Measurements from ENCODE around the gene GRIK4. TPM values are rescaled to one million over a fixed set of nuclear protein-coding genes. Genes with fewer than 3 reads are reported as not detected.

Gene GRIK4
- total and polyA plus RNA-seq, 9 of the 15 experiments (the other 6 are each of a cell fraction or from before 2014, with no cell fraction given): not detected

DNA sequence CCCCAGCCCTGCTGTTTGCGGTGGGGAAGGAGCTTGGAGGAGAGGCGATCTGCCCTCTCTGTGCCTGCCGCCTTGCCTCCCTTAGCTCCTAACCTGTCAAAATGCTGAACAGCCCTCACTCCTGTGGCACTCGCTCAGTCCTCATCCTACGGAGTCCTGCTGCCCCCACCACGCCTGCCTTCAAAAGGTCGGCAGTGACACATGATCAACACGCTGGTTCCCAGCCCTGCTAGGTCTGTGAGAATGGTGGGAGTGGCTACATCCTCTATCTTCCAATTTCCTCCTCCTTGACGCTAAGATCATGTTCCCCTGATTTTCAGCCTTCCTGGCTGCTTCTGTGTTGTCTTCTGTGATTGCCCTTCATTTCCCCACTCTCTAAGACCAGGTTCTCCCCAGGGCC is 392.1 kb downstream of the GRIK4 start:
- Histone ChIP-seq H3K4me1 (replicated peaks in 1 of 2; ENCODE audit: control insufficient read depth in 2 of 2, insufficient read depth in 2 of 2, low read length in 2 of 2) (no peaks in the 10 kb centered on the region), H4K20me1 (replicated peaks; ENCODE audit: control insufficient read depth, insufficient read depth, low read length) (peaks cover 12% of the 10 kb centered on the region), H3K9me1 (ENCODE audit: control insufficient read depth, insufficient read depth, low read length) (no peaks in the 10 kb centered on the region), H3K9ac (ENCODE audit: insufficient read depth in 1 of 2, low read depth in 2 of 2, low read length in 2 of 2) (no peak overlapping the region), H3K36me3 (ENCODE audit: control insufficient read depth, insufficient read depth, low read length) (no peaks in the 10 kb centered on the region), H3K27me3 (ENCODE audit: control insufficient read depth in 2 of 2, insufficient read depth in 2 of 2, low read length in 2 of 2) (peaks cover 2 to 59% of the 10 kb centered on the region in 2 experiments; a peak in 3 of 5 replicates), H3K9me3 (replicated peaks; ENCODE audit: control insufficient read depth, insufficient read depth, low read depth, low read length) (no peaks in the 10 kb centered on the region), H3K4me2 (ENCODE audit: insufficient read depth, low read length) (no peak overlapping the region), H3K4me3 (no peak overlapping the region), H3K27ac (ENCODE audit: extremely low read depth, low read depth, low read length) (no peak overlapping the region), H2AFZ (ENCODE audit: low read depth, low read length) (no peak overlapping the region), H3K79me2 (ENCODE audit: control insufficient read depth, insufficient read depth, low read length) (no peaks in the 10 kb centered on the region)
- WGBS (ENCODE audit: insufficient coverage, low coverage, missing lambda C conversion rate): 0% methylated on average over 8 of the region's 9 CpGs
- DNase-seq (ENCODE audit: extremely low read depth in 1 of 4, low spot score in 3 of 4) (no peak), FAIRE-seq (no peak), ATAC-seq (no peak)
- in situ Hi-C loops (cut with MboI) (no loop called here), intact Hi-C loops (cut with micrococcal nuclease) (no loop called here)
- BruUV-seq (replicated peaks): no TSS peak
- ChIA-PET POLR2A (no interaction called here), CTCF (ENCODE audit: low intra/inter-chr PET ratio) (no interaction called here)
- TF ChIP-seq MTA1 (IDR thresholded peaks at IDR 0.05; ENCODE audit: borderline replicate concordance): no peak
- TF ChIP-seq ZNF280B (CRISPR knock-in tag; IDR thresholded peaks at IDR 0.05): no peak
- no peak for TF ChIP-seq CXXC5 (CRISPR knock-in tag; IDR thresholded peaks at IDR 0.05)
- TF ChIP-seq, protein P1, sequence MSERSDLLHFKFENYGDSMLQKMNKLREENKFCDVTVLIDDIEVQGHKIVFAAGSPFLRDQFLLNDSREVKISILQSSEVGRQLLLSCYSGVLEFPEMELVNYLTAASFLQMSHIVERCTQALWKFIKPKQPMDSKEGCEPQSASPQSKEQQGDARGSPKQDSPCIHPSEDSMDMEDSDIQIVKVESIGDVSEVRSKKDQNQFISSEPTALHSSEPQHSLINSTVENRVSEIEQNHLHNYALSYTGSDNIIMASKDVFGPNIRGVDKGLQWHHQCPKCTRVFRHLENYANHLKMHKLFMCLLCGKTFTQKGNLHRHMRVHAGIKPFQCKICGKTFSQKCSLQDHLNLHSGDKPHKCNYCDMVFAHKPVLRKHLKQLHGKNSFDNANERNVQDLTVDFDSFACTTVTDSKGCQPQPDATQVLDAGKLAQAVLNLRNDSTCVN (CRISPR knock-in tag; IDR thresholded peaks at IDR 0.05): no peak
- TF ChIP-seq EZH2 (IDR thresholded peaks at IDR 0.05; ENCODE audit: borderline replicate concordance, low read depth, low read length): no peak
- no peak for TF ChIP-seq ZBTB11 (CRISPR knock-in tag; IDR thresholded peaks at IDR 0.05)
- no peak for TF ChIP-seq STAT5A (IDR thresholded peaks at IDR 0.05; ENCODE audit: borderline replicate concordance, low read length)
- TF ChIP-seq, protein P2, sequence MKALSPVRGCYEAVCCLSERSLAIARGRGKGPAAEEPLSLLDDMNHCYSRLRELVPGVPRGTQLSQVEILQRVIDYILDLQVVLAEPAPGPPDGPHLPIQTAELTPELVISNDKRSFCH (CRISPR knock-in tag; IDR thresholded peaks at IDR 0.05): no peak
- TF ChIP-seq, protein P2 (tag; IDR thresholded peaks at IDR 0.05): no peak
- no peak for TF ChIP-seq BCL6 (CRISPR knock-in tag; IDR thresholded peaks at IDR 0.05)
- no peak for TF ChIP-seq ZEB2 (IDR thresholded peaks at IDR 0.05)
- no peak for TF ChIP-seq RBM25 (IDR thresholded peaks at IDR 0.05; ENCODE audit: low read depth, low read length, severe bottlenecking)
- TF ChIP-seq HMGN3 (IDR thresholded peaks at IDR 0.05; ENCODE audit: borderline replicate concordance, extremely low read depth, insufficient read length, low read depth, low read length): no peak

Data from K562 (cell line).